Measurements from ENCODE around the gene EDIL3. TPM values are rescaled to one million over a fixed set of nuclear protein-coding genes. Genes with fewer than 3 reads are reported as not detected.

The EDIL3 gene, protein sequence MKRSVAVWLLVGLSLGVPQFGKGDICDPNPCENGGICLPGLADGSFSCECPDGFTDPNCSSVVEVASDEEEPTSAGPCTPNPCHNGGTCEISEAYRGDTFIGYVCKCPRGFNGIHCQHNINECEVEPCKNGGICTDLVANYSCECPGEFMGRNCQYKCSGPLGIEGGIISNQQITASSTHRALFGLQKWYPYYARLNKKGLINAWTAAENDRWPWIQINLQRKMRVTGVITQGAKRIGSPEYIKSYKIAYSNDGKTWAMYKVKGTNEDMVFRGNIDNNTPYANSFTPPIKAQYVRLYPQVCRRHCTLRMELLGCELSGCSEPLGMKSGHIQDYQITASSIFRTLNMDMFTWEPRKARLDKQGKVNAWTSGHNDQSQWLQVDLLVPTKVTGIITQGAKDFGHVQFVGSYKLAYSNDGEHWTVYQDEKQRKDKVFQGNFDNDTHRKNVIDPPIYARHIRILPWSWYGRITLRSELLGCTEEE
- total RNA-seq = 32.8 TPM
- 5.2 TPM for polyA plus RNA-seq (ENCODE audit: insufficient read depth, low read depth, low replicate concordance)
- long read RNA-seq, donor 1, full-length matches to known transcripts = 4 of 27 reads
- long read RNA-seq, donor 1, partial matches to known transcripts = 23 of 27 reads
- long read RNA-seq, donor 1, other reads (novel, unspliced or antisense) = 0 of 27 reads
- long read RNA-seq, donor 2, full-length matches to known transcripts = 3 of 3 reads
- long read RNA-seq, donor 2, partial matches to known transcripts = 0 of 3 reads
- long read RNA-seq, donor 2, other reads (novel, unspliced or antisense) = 0 of 3 reads
- long read RNA-seq, donor 3, full-length matches to known transcripts = 4 of 4 reads
- long read RNA-seq, donor 3, partial matches to known transcripts = 0 of 4 reads
- long read RNA-seq, donor 3, other reads (novel, unspliced or antisense) = 0 of 4 reads
- long read RNA-seq, donor 4, full-length matches to known transcripts = 3 of 26 reads
- long read RNA-seq, donor 4, partial matches to known transcripts = 23 of 26 reads
- long read RNA-seq, donor 4, other reads (novel, unspliced or antisense) = 0 of 26 reads
- long read RNA-seq, donor 5 = 0 reads
- long read RNA-seq, donor 6, full-length matches to known transcripts = 5 of 5 reads
- long read RNA-seq, donor 6, partial matches to known transcripts = 0 of 5 reads
- long read RNA-seq, donor 6, other reads (novel, unspliced or antisense) = 0 of 5 reads
- long read RNA-seq, donor 7, full-length matches to known transcripts = 8 of 17 reads
- long read RNA-seq, donor 7, partial matches to known transcripts = 5 of 17 reads
- long read RNA-seq, donor 7, other reads (novel, unspliced or antisense) = 4 of 17 reads
- long read RNA-seq, donor 8, full-length matches to known transcripts = 5 of 5 reads
- long read RNA-seq, donor 8, partial matches to known transcripts = 0 of 5 reads
- long read RNA-seq, donor 8, other reads (novel, unspliced or antisense) = 0 of 5 reads
- long read RNA-seq, donor 9, full-length matches to known transcripts = 3 of 3 reads
- long read RNA-seq, donor 9, partial matches to known transcripts = 0 of 3 reads
- long read RNA-seq, donor 9, other reads (novel, unspliced or antisense) = 0 of 3 reads
- long read RNA-seq, donor 10 = 0 reads

DNA sequence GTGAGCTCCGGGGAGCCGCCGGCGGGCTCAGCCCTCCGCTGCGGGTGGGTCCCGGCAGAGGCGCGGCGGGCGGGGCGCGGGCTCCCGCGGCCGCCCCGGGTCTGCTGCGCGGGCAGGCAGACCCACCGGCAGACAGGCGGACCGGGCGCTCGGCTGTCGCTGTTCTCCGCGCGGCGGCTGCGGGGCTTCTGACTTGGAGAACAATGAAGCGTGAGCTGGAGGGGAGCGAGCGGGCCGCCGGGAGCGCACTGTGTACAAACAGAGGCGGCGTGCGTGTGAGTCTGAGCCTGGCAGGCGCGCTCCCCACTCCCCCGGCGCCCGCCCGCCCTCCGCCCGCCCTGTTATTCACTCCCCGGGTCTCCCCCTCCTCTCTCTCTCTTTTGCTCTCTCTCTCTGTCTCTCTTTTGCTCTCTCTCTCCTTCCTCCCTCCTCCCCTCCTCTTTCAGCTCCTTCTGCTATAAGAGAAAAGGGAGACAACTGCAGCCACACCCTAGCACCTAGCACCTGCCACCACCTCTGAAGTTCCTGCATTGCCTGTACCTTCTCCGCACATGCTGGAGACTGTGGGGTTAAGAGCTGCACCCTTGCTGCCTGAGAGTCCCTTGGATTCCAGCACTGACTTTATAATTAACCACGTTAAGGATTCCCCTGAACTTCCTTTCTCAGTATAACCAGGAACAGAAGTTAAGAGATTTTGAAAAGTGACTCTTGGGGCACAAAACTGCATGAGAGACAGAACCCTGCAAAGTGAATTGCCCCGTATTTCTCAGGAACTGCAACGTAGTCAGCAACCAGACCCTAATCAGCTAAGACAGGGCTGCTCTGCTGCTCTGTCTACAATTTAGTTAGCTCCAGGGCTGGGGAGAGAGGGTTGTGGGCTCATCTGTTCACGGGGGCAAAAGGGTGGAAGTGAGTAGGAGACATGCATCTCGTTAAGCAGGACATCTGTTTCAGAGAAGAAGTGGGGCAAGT lies at the start of gene EDIL3:
EDIL3 (minus strand) TSS at position 277 of the 972 bp plus-strand sequence. CDS start 506 bp downstream, outside the sequence.
- no peak within 1 kb of the TSS for H3K27ac ChIP-seq (ENCODE audit: low read depth in 2 of 2, low read length in 2 of 2)
- no peak for FAIRE-seq

DNA sequence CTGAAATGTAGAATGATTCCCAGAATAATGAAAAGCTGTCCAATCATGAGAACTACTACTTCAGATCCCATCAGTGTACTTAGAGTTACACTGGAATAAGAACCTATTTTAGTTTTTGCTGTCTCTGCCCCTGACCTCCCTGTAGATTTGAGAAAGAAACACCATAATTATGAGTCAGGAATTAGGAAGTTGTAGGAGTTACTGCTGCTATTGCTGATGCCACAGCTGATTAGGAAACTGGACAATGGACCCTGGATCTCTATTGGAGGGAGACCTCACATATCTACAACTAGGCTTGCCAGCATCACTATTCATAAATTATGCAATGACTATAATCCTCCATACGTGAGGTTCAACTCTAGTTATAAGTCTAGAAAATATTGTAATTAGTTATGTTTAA lies 48.8 kb upstream of the EDIL3 start:
- DNase-seq (no peak), FAIRE-seq (no peak)
- no peak for TF ChIP-seq CTCF (IDR thresholded peaks at IDR 0.05; ENCODE audit: borderline replicate concordance, extremely low read depth, insufficient read depth)
- Histone ChIP-seq H3K9ac (ENCODE audit: low read length in 3 of 3) (no peak overlapping the region), H3K36me3 (ENCODE audit: control insufficient read depth in 2 of 3, insufficient read depth in 3 of 3, low read length in 3 of 3) (no peaks in the 10 kb centered on the region), H3K4me3 (ENCODE audit: low read length in 3 of 3) (no peak overlapping the region), H3K9me3 (ENCODE audit: control insufficient read depth in 2 of 3, insufficient read depth in 1 of 3, low read length in 3 of 3) (no peaks in the 10 kb centered on the region), H3K27ac (ENCODE audit: low read depth in 2 of 2, low read length in 2 of 2) (no peak overlapping the region), H3K4me1 (ENCODE audit: control insufficient read depth in 2 of 3, insufficient read depth in 2 of 3, low read depth in 1 of 3, low read length in 3 of 3) (no peaks in the 10 kb centered on the region), H3K27me3 (ENCODE audit: control insufficient read depth, insufficient read depth, low read length) (no peaks in the 10 kb centered on the region)
- intact Hi-C loops (cut with DNase I) = no loop called here

More for the DNA sequence above, at the start of gene EDIL3:
- intact Hi-C loops (cut with DNase I) = no loop called here
- Histone ChIP-seq H3K27me3 (ENCODE audit: control insufficient read depth, insufficient read depth, low read length) (no peaks in the 10 kb centered on the region), H3K9me3 (ENCODE audit: control insufficient read depth in 2 of 3, insufficient read depth in 1 of 3, low read length in 3 of 3) (no peaks in the 10 kb centered on the region), H3K4me1 (ENCODE audit: control insufficient read depth in 2 of 3, insufficient read depth in 2 of 3, low read depth in 1 of 3, low read length in 3 of 3) (peaks cover 0 to 7% (median 0%) of the 10 kb centered on the region in 3 donors), H3K4me3 (ENCODE audit: low read length in 3 of 3) (peak within 1 kb of the TSS; percentile 50 to 64 (median 57)), H3K9ac (ENCODE audit: low read length in 3 of 3) (peak within 1 kb of the TSS in 1 of 3 donors; percentile 44), H3K36me3 (ENCODE audit: control insufficient read depth in 2 of 3, insufficient read depth in 3 of 3, low read length in 3 of 3) (no peaks in the 10 kb centered on the region)
- DNase-seq = peak; percentile 56 to 80 (median 74)
- no peak for TF ChIP-seq CTCF (IDR thresholded peaks at IDR 0.05; ENCODE audit: borderline replicate concordance, extremely low read depth, insufficient read depth)

Data from kidney (tissue), 22 donors.